Esophagus muscularis mucosa (tissue), 4 donors: ENCODE results near the gene C16orf87.

Experiments
- EP300 ChIP-seq: sonication (generic); formaldehyde crosslinking; IDR thresholded peaks from one replicate; pipeline ENCODE4 v1.6.1; 2017; ENCODE audit warnings: antibody characterized with exemption
- POLR2A ChIP-seq: fragments of 450-650 bp; IDR thresholded peaks from one replicate; pipeline ENCODE4 v1.6.1; 2017; ENCODE audit warnings: antibody characterized with exemption, moderate library complexity, mild to moderate bottlenecking, low read depth
- POLR2AphosphoS5 ChIP-seq, 2 donors: sonication (generic); formaldehyde crosslinking; IDR thresholded peaks; one replicate each; pipeline ENCODE4 v1.6.1; 2017; ENCODE audit warnings: antibody characterized with exemption in 2 of 2
- TF ChIP-seq, protein P1 (sequence below), 3 experiments: fragments of 200-600 bp in 2 of 3; fragments of 450-650 bp in 1 of 3; sonication (generic) in 2 of 3; IDR thresholded peaks; one replicate each; pipeline ENCODE4 v1.5.1; 2017 to 2019; ENCODE audit warnings: antibody characterized with exemption in 3 of 3, mild to moderate bottlenecking in 2 of 3, moderate library complexity in 1 of 3

DNA sequence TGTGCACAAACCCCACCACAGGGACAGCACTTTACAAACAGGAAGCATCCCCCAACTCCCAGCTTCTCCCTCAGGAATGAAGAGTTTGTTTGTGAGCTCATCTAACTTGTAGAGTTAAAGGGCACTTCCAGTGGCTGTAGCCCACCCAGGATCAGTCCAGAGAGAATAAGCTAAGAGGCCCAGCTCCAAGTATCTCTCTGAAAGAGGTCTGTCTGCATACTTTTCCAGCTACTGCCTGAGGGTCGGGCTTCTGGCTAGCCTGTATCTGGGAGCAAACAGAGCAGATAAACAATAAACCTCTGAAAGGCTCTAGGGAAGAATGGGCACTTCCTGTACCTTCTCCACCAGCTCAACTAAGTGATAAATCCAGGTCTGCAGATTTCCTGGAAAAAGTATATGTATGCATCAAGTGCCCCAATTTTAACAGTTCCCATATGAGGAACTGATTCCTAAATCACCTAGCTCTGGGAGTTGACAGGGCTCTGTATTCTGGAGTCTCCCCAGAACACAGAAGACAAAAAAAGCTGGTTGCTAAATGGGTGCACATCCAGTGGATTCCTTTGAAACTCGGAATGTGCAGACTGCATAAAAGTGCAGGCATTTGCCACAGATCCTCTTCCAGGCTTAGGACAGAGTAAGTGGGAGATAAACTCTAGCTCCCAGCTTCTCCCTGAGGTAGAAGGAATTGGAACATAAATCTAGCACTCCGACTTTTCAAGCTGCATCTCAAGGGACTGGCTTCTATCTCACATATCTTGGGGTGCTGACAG is 45.7 kb downstream of the C16orf87 start:
- TF ChIP-seq, protein P1, sequence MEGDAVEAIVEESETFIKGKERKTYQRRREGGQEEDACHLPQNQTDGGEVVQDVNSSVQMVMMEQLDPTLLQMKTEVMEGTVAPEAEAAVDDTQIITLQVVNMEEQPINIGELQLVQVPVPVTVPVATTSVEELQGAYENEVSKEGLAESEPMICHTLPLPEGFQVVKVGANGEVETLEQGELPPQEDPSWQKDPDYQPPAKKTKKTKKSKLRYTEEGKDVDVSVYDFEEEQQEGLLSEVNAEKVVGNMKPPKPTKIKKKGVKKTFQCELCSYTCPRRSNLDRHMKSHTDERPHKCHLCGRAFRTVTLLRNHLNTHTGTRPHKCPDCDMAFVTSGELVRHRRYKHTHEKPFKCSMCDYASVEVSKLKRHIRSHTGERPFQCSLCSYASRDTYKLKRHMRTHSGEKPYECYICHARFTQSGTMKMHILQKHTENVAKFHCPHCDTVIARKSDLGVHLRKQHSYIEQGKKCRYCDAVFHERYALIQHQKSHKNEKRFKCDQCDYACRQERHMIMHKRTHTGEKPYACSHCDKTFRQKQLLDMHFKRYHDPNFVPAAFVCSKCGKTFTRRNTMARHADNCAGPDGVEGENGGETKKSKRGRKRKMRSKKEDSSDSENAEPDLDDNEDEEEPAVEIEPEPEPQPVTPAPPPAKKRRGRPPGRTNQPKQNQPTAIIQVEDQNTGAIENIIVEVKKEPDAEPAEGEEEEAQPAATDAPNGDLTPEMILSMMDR (IDR thresholded peaks at IDR 0.05), result no peak
- no peak for TF ChIP-seq POLR2A
- TF ChIP-seq POLR2AphosphoS5 (IDR thresholded peaks at IDR 0.05), result no peak
- TF ChIP-seq EP300, result no peak
